H1 (cell line): Measurements from ENCODE around the gene FGF6. TPM values are rescaled to one million over a fixed set of nuclear protein-coding genes. Genes with fewer than 3 reads are reported as not detected.
A peak's percentile ranks its signal among the peaks of the same experiment; 100 is the strongest.

Experiments
- CTCF ChIA-PET: fragments of 300-600 bp; sonication (Branson Sonifier 250); formaldehyde crosslinking; loops from one replicate; lab custom pipeline; 2021; ENCODE audit not compliant: partially characterized antibody; lab: Charles Lee
- POLR2A ChIA-PET: fragments of 300-600 bp; sonication (Branson Sonifier 250); formaldehyde crosslinking; loops from one replicate; lab custom pipeline; 2021; ENCODE audit warnings: inconsistent platforms; ENCODE audit not compliant: partially characterized antibody; lab: Charles Lee
- DNase-seq, 2 experiments: peaks; one replicate each; pipeline versions ENCODE4 v3.0.0 to v3.0.0-alpha.2; 2010 to 2022; ENCODE audit warnings: low spot score in 2 of 2, low read depth in 1 of 2, mixed read lengths in 1 of 2
- FAIRE-seq: peaks from 2 replicates; lab custom pipeline; 2011; peaks lifted over from hg19 to GRCh38; lab: Jason Lieb, UNC
- H2AFZ ChIP-seq: 2 replicates; pipeline ENCODE4 v1.8.1; 2012; ENCODE audit warnings: low read length, inconsistent platforms
- H2AK5ac ChIP-seq: 2 replicates; pipeline ENCODE4 v1.6.1; 2013; ENCODE audit warnings: low read depth, low read length
- H2BK120ac ChIP-seq: replicated peaks from 2 replicates; pipeline ENCODE3; 2013; ENCODE audit warnings: low read depth, low read length, inconsistent platforms
- H2BK12ac ChIP-seq: 2 replicates; pipeline ENCODE4 v1.6.1; 2013; ENCODE audit warnings: low read depth, low read length
- H2BK15ac ChIP-seq: 2 replicates; pipeline ENCODE4 v1.6.1; 2013; ENCODE audit warnings: low read length
- H2BK20ac ChIP-seq: 2 replicates; pipeline ENCODE4 v1.6.1; 2013; ENCODE audit warnings: low read length
- H2BK5ac ChIP-seq: 2 replicates; pipeline ENCODE4 v1.6.1; 2013; ENCODE audit warnings: low read depth, low read length
- H3K14ac ChIP-seq: 2 replicates; pipeline ENCODE4 v1.6.1; 2013; ENCODE audit warnings: inconsistent platforms; ENCODE audit not compliant: insufficient read length
- H3K18ac ChIP-seq: 2 replicates; pipeline ENCODE4 v1.6.1; 2013; ENCODE audit warnings: low read length; ENCODE audit errors: extremely low read depth
- H3K23ac ChIP-seq: 2 replicates; pipeline ENCODE4 v1.6.1; 2013; ENCODE audit warnings: inconsistent platforms; ENCODE audit not compliant: insufficient read length
- H3K23me2 ChIP-seq: 2 replicates; pipeline ENCODE4 v1.6.1; 2013; ENCODE audit warnings: low read depth, low read length
- H3K27ac ChIP-seq: 2 replicates; pipeline ENCODE4 v1.6.1; 2011; ENCODE audit warnings: low read depth, low read length, inconsistent platforms
- H3K27me3 ChIP-seq, 4 experiments: replicated peaks in 1 of 4; 1 replicate in 1 of 4; 2 replicates in 3 of 4; pipeline versions ENCODE4 v1.6.1 to v1.8.1; 2011 to 2013; ENCODE audit warnings: low read length in 3 of 4, mild to moderate bottlenecking in 3 of 4, inconsistent platforms in 2 of 4, mixed read lengths in 2 of 4, moderate library complexity in 1 of 4; ENCODE audit not compliant: control insufficient read depth in 3 of 4, insufficient read depth in 3 of 4; ENCODE audit errors: extremely low read depth in 1 of 4
- H3K36me3 ChIP-seq, 4 experiments: 2 replicates each; pipeline versions ENCODE4 v1.6.1 to v1.8.1; 2011 to 2013; ENCODE audit warnings: mild to moderate bottlenecking in 4 of 4, low read length in 3 of 4, moderate library complexity in 2 of 4, control low read depth in 1 of 4, inconsistent platforms in 1 of 4; ENCODE audit not compliant: insufficient read depth in 4 of 4, control insufficient read depth in 2 of 4
- H3K4ac ChIP-seq: replicated peaks from 2 replicates; pipeline ENCODE3; 2013; ENCODE audit warnings: low read length, low read depth, mixed read lengths, inconsistent platforms; ENCODE audit not compliant: insufficient read length
- H3K4me1 ChIP-seq, 4 experiments: replicated peaks in 1 of 4; 1 replicate in 1 of 4; 2 replicates in 3 of 4; pipeline versions ENCODE4 v1.6.1 to v1.8.1; 2011 to 2013; ENCODE audit warnings: low read length in 3 of 4, inconsistent platforms in 2 of 4, mixed read lengths in 1 of 4; ENCODE audit not compliant: insufficient read depth in 4 of 4, control insufficient read depth in 3 of 4
- H3K4me2 ChIP-seq, 2 experiments: 2 replicates each; pipeline versions ENCODE4 v1.6.1 to v1.8.1; 2011 to 2013; ENCODE audit warnings: low read depth in 2 of 2, low read length in 2 of 2, control low read depth in 1 of 2, inconsistent platforms in 1 of 2, mild to moderate bottlenecking in 1 of 2; ENCODE audit not compliant: insufficient read depth in 1 of 2
- H3K4me3 ChIP-seq, 4 experiments: fragments of 200-600, 300-600 bp in 1 of 4; sonication (generic), shearing (Covaris generic), sonication (Bioruptor Twin) in 1 of 4; 2 replicates each; pipeline versions ENCODE4 v1.5.1 to v1.8.1; 2011 to 2016; ENCODE audit warnings: low read length in 4 of 4, low read depth in 3 of 4, control low read depth in 2 of 4, inconsistent platforms in 2 of 4, mild to moderate bottlenecking in 2 of 4, mixed read lengths in 1 of 4, moderate library complexity in 1 of 4; ENCODE audit not compliant: insufficient read depth in 2 of 4; ENCODE audit errors: extremely low read depth in 1 of 4
- H3K56ac ChIP-seq: replicated peaks from 2 replicates; pipeline ENCODE3; 2013; ENCODE audit warnings: low read depth, mild to moderate bottlenecking, mixed read lengths, low read length, inconsistent platforms; ENCODE audit not compliant: insufficient read length
- H3K79me1 ChIP-seq: 2 replicates; pipeline ENCODE4 v1.6.1; 2013; ENCODE audit warnings: low read depth, low read length, control low read depth
- H3K79me2 ChIP-seq, 2 experiments: 2 replicates each; pipeline versions ENCODE4 v1.6.1 to v1.8.1; 2012 to 2013; ENCODE audit warnings: low read length in 2 of 2, mild to moderate bottlenecking in 2 of 2, inconsistent platforms in 1 of 2; ENCODE audit not compliant: insufficient read depth in 2 of 2, control insufficient read depth in 1 of 2
- H3K9ac ChIP-seq, 4 experiments: replicated peaks in 1 of 4; 1 replicate in 1 of 4; 2 replicates in 3 of 4; pipeline versions ENCODE4 v1.6.1 to v1.8.1; 2011 to 2013; ENCODE audit warnings: low read depth in 3 of 4, low read length in 3 of 4, control low read depth in 2 of 4, mild to moderate bottlenecking in 2 of 4, moderate library complexity in 2 of 4, inconsistent platforms in 1 of 4; ENCODE audit errors: extremely low read depth in 1 of 4
- H3K9me3 ChIP-seq, 2 experiments: 2 replicates each; pipeline versions ENCODE4 v1.6.1 to v1.8.1; 2012 to 2013; ENCODE audit warnings: mild to moderate bottlenecking in 2 of 2, moderate library complexity in 2 of 2, control low read depth in 1 of 2, inconsistent platforms in 1 of 2, low read depth in 1 of 2, low read length in 1 of 2, mixed read lengths in 1 of 2; ENCODE audit not compliant: insufficient read depth in 2 of 2
- H4K20me1 ChIP-seq, 2 experiments: replicated peaks in 1 of 2; 2 replicates each; pipeline versions ENCODE3 to v1.8.1; 2011 to 2013; ENCODE audit warnings: inconsistent platforms in 2 of 2, low read length in 2 of 2, mild to moderate bottlenecking in 1 of 2; ENCODE audit not compliant: insufficient read depth in 2 of 2, control insufficient read depth in 1 of 2
- H4K5ac ChIP-seq: 2 replicates; pipeline ENCODE4 v1.6.1; 2013; ENCODE audit warnings: low read length, low read depth, mixed read lengths, inconsistent platforms; ENCODE audit not compliant: insufficient read length
- H4K8ac ChIP-seq: 2 replicates; pipeline ENCODE4 v1.8.0; 2013; ENCODE audit warnings: mild to moderate bottlenecking, moderate library complexity, low read length, inconsistent platforms; ENCODE audit not compliant: insufficient read depth; ENCODE audit errors: extremely low read depth
- H4K91ac ChIP-seq: replicated peaks from 2 replicates; pipeline ENCODE3; 2013; ENCODE audit warnings: low read length, mixed read lengths, inconsistent platforms; ENCODE audit not compliant: insufficient read length
- CHD2 ChIP-seq: IDR thresholded peaks from 2 replicates; pipeline ENCODE4 v1.6.1; 2012; ENCODE audit warnings: low read length, improper control_type of control experiment
- CREB1 ChIP-seq: IDR thresholded peaks from 2 replicates; pipeline ENCODE4 v1.6.1; 2012; ENCODE audit warnings: inconsistent platforms
- CTBP2 ChIP-seq: IDR thresholded peaks from 2 replicates; pipeline ENCODE4 v1.7.0; 2011; ENCODE audit warnings: borderline replicate concordance, mild to moderate bottlenecking, moderate library complexity, mixed read lengths, low read length; ENCODE audit not compliant: insufficient read depth, insufficient read length
- JUN ChIP-seq: IDR thresholded peaks from 2 replicates; pipeline ENCODE4 v1.6.1; 2011; ENCODE audit warnings: low read depth, mild to moderate bottlenecking, improper control_type of control experiment, low read length
- MAX ChIP-seq: IDR thresholded peaks from 2 replicates; pipeline ENCODE4 v1.6.1; 2012; ENCODE audit warnings: inconsistent platforms
- POU5F1 ChIP-seq: IDR thresholded peaks from 2 replicates; pipeline ENCODE4 v1.6.1; 2011; ENCODE audit warnings: low read depth, mild to moderate bottlenecking, low read length, moderate library complexity
- RFX5 ChIP-seq: IDR thresholded peaks from 2 replicates; pipeline ENCODE4 v1.6.1; 2011; ENCODE audit warnings: low read depth, low read length, improper control_type of control experiment, borderline replicate concordance
- RXRA ChIP-seq: IDR thresholded peaks from 2 replicates; pipeline ENCODE4 v1.6.1; 2011; ENCODE audit warnings: low read depth, mild to moderate bottlenecking, low read length, moderate library complexity; ENCODE audit not compliant: insufficient read depth
- SP1 ChIP-seq: IDR thresholded peaks from 2 replicates; pipeline ENCODE4 v1.6.1; 2011; ENCODE audit warnings: low read depth, low read length
- WGBS, 2 experiments: shearing (Covaris generic) in 1 of 2; methylation state at CpG; one replicate each; pipeline versions ENCODE4 v1.1.6 to v1.1.7; 2013 to 2015; ENCODE audit warnings: low lambda C conversion rate in 2 of 2, mixed read lengths in 2 of 2, inconsistent platforms in 1 of 2, low coverage in 1 of 2, missing lambda C conversion rate in 1 of 2; ENCODE audit not compliant: insufficient replicate concordance in 2 of 2, insufficient coverage in 1 of 2, insufficient read length in 1 of 2; ENCODE audit errors: extremely low coverage in 1 of 2, missing lambda C conversion rate in 1 of 2; 5-methylcytosine and 5-hydroxymethylcytosine counted together
- polyA plus RNA-seq, 7 experiments: library from polyadenylated mRNA; depleted of rRNA in 3 of 7; stranded (reverse) in 5 of 7; unstranded in 2 of 7; fragments of >200 nt in 5 of 7; fragments of 200-250 nt in 2 of 7; gene quantifications; 1 replicate in 5 of 7; 2 replicates in 1 of 7; 4 replicates in 1 of 7; pipeline versions ENCODE4 v1.2.1 to v1.2.3, GENCODE V29; 2011 to 2013; ENCODE audit warnings: missing spikeins in 2 of 7, mixed read lengths in 2 of 7
- total RNA-seq: library from RNA; stranded (reverse); fragmentation: NEBNext Ultra II Directional; extraction: Animal tissue kit (Norgen Biotek cat#: 25700); gene quantifications from 2 replicates; pipeline ENCODE4 v1.2.1, GENCODE V29; 2021

FGF6 gene
- total and polyA plus RNA-seq, 2 of the 8 experiments (the other 6 are each of a cell fraction or from before 2014, with no cell fraction given): not detected

DNA sequence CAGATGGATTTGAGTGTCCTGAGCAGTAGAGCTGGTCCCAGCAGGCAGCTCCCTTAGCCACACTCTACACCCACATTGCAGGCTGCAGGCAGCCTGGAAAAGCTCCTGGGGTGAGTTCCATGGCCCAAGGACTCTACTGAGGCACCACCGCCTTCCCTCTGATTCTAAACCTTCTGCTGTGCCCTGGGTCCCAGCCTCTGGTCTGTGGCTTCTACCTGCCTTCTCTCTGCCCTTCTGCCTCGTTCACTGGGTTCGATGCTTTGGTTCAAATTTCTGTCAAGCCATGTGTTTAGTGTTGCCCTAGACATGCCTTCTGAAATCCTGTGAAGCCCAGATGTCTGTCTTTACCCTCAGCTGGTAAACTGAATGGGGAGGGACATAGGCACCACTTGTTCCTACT is 1.5 kb upstream of the FGF6 start:
- Histone ChIP-seq H3K23ac (no peak overlapping the region), H4K5ac (no peak overlapping the region), H2BK120ac (no peak overlapping the region), H3K23me2 (no peaks in the 10 kb centered on the region), H4K91ac (no peak overlapping the region), H2BK20ac (peak overlapping the region; percentile 53; the same call in 1 of the 2 replicates), H3K79me2 (no peaks in the 10 kb centered on the region), H2BK15ac (no peak overlapping the region), H4K20me1 (no peaks in the 10 kb centered on the region), H3K79me1 (no peaks in the 10 kb centered on the region), H2BK12ac (no peak overlapping the region; the same call in 1 of the 2 replicates), H3K9me3 (no peaks in the 10 kb centered on the region), H3K14ac (no peak overlapping the region), H3K4me3 (no peak overlapping the region), H3K4me1 (peaks cover 12 to 24% (median 21%) of the 10 kb centered on the region in 4 experiments), H3K27ac (no peak overlapping the region), H2AK5ac (no peak overlapping the region; the same call in 1 of the 2 replicates), H3K18ac (no peak overlapping the region), H3K36me3 (no peaks in the 10 kb centered on the region), H3K27me3 (no peaks in the 10 kb centered on the region), H2BK5ac (0 out of 2 replicates have a peak overlapping the region, but pooled peaks have one; percentile 18), H3K4ac (peak overlapping the region; percentile 40), H3K56ac (no peak overlapping the region), H4K8ac (no peak overlapping the region), H3K4me2 (no peak overlapping the region), H2AFZ (no peak overlapping the region), H3K9ac (no peak overlapping the region; a peak in 1 of 7 replicates)
- DNase-seq (peak in 1 of 2 experiments; percentile 22), FAIRE-seq (no peak)
- ChIA-PET POLR2A (interaction anchor here (1.3 kb wide), 1 partner anchor 11 kb away, joined by 3 read pairs; no protein-coding TSS in a partner anchor), CTCF (interaction anchor here (1.1 to 3.7 kb wide), 4 partner anchors 12 to 27 kb away, joined by 3 to 15 read pairs (median 6); no protein-coding TSS in a partner anchor)
- TF ChIP-seq CREB1: no peak
- no peak for TF ChIP-seq RFX5
- no peak for TF ChIP-seq CHD2
- no peak for TF ChIP-seq SP1
- TF ChIP-seq POU5F1: no peak
- TF ChIP-seq MAX: no peak
- TF ChIP-seq JUN: no peak
- TF ChIP-seq RXRA: no peak
- no peak for TF ChIP-seq CTBP2
- 97% methylated on average over 3 of the region's 3 CpGs; no CpG with 5 or more reads in 1 of the 2 experiments for WGBS, 2 experiments
